ENCODE results near the gene CAPN10.

Gene CAPN10

DNA sequence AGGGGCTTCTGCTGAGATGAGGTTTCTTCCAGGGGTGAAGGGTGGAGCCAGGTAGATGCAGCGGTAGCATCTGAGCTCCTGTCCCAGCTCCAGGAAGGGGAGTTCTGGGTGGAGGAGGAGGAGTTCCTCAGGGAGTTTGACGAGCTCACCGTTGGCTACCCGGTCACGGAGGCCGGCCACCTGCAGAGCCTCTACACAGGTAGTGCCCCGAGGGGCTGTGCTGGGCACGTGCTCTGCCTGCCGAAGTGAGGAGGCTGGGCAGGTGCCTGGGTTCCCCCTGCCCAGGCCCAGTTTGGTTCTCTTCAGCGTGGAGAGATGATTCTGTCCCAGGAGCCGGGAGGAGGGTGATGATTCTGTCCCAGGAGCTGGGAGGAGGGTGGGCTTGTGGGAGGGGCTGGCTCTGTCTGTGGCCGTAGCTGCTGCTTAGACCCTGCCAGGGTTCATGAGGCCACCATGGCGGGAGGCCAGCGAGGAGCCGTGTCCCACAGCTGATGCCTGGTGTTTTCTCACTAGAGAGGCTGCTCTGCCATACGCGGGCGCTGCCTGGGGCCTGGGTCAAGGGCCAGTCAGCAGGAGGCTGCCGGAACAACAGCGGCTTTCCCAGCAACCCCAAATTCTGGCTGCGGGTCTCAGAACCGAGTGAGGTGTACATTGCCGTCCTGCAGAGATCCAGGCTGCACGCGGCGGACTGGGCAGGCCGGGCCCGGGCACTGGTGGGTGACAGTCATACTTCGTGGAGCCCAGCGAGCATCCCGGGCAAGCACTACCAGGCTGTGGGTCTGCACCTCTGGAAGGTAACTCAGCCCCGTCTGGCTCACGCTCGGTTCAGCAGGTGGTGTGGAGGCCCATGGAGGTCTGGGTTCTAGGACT lies 8.2 kb downstream of the CAPN10 start:
- H3K4me3 ChIP-seq (ENCODE audit: low read depth, low read length), result no peak overlapping the region
- TF ChIP-seq, protein P1, sequence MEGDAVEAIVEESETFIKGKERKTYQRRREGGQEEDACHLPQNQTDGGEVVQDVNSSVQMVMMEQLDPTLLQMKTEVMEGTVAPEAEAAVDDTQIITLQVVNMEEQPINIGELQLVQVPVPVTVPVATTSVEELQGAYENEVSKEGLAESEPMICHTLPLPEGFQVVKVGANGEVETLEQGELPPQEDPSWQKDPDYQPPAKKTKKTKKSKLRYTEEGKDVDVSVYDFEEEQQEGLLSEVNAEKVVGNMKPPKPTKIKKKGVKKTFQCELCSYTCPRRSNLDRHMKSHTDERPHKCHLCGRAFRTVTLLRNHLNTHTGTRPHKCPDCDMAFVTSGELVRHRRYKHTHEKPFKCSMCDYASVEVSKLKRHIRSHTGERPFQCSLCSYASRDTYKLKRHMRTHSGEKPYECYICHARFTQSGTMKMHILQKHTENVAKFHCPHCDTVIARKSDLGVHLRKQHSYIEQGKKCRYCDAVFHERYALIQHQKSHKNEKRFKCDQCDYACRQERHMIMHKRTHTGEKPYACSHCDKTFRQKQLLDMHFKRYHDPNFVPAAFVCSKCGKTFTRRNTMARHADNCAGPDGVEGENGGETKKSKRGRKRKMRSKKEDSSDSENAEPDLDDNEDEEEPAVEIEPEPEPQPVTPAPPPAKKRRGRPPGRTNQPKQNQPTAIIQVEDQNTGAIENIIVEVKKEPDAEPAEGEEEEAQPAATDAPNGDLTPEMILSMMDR (IDR thresholded peaks at IDR 0.05; ENCODE audit: low read depth, low read length), result no peak

DNA sequence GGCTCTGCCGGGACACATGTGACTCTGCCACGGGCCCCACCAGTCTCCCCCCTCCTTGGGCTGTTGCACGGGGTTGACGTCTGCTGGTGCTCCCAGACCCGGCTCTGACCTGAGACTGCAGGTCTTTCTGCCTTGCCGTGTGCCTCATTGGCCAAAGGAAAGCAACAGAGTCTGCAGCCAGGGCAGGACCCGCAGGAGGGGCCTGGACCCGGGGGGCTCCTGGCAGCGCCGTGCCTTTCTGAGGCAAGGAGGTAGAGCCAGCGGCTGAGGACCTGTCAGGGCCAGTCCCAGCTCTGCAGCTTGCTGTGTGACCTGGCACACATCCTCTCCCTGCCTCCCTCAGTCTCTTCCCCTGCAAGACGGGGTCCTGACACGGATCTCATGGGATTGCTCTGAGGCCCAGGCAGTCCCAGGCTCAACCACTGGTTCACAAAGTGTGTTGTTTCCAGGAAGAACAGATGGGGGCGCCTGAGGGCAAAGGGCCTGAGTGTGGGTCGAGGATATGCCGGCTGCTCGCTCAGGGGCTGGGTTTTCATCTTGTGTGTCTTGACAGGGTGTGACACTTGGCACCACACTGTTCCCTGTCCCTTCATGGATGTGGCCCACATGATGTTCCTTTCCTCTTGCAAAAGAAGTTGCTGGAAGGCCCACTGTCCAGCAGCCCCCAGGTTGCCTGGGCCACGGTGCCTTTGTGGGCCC lies 9.0 kb downstream of the CAPN10 start:
- no peak overlapping the region for H3K4me3 ChIP-seq (ENCODE audit: low read depth, low read length)
- TF ChIP-seq, protein P1 (IDR thresholded peaks at IDR 0.05; ENCODE audit: low read depth, low read length), result 0 out of 2 replicates have a peak, but pooled peaks have one; percentile 3

DNA sequence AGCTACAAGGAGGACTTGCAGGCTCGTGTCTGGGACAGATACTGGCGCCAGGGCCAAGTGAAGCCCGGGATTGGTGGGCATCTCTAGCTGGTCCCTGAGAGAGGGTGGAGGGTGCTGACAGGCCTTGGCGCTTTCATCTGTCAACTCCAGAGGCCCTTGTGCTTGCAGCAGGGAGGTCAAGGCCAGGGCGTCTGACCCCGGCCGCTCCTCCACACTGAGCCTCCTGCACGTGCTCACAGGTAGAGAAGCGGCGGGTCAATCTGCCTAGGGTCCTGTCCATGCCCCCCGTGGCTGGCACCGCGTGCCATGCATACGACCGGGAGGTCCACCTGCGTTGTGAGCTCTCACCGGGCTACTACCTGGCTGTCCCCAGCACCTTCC lies 9.5 kb downstream of the CAPN10 start:
- TF ChIP-seq, protein P1 (IDR thresholded peaks at IDR 0.05; ENCODE audit: low read depth, low read length), result no peak
- H3K4me3 ChIP-seq (ENCODE audit: low read depth, low read length), result no peak overlapping the region

DNA sequence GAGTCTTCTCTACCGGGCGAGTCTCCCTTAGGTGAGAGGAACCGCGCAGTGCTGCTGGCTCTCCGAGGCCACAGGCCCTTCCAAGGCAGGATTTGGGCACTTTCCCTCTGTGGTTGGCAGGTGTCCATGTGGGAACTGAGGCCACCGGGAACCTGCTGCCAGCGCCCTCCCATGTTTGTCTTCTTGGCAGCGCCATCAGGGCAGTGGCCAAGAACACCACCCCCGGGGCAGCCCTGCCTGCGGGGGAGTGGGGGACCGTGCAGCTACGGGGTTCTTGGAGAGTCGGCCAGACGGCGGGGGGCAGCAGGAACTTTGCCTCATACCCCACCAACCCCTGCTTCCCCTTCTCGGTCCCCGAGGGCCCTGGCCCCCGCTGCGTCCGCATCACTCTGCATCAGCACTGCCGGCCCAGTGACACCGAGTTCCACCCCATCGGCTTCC lies 10.0 kb downstream of the CAPN10 start:
- TF ChIP-seq, protein P1 (IDR thresholded peaks at IDR 0.05; ENCODE audit: low read depth, low read length), result no peak
- H3K4me3 ChIP-seq (ENCODE audit: low read depth, low read length), result no peak overlapping the region

DNA sequence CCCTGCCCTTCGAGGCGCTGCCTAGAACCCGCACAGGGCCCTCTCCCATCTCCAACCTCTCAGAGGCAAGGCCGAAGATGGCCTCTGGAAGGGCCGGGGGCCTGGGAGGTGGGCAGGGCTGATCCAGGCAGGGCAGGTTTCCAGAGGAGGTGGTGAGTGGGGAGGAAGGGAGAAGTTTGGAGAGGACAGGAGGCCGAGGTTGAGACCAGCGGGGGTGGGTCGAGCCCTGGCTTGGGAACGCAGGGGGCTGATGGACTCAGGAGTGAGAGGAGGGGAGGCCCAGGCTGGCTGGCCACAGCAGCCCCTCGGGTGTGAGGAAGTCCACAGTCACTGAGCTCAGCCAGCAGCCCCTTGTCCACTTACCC lies 10.5 kb downstream of the CAPN10 start:
- TF ChIP-seq, protein P1 (IDR thresholded peaks at IDR 0.05; ENCODE audit: low read depth, low read length), result no peak
- no peak overlapping the region for H3K4me3 ChIP-seq (ENCODE audit: low read depth, low read length)

DNA sequence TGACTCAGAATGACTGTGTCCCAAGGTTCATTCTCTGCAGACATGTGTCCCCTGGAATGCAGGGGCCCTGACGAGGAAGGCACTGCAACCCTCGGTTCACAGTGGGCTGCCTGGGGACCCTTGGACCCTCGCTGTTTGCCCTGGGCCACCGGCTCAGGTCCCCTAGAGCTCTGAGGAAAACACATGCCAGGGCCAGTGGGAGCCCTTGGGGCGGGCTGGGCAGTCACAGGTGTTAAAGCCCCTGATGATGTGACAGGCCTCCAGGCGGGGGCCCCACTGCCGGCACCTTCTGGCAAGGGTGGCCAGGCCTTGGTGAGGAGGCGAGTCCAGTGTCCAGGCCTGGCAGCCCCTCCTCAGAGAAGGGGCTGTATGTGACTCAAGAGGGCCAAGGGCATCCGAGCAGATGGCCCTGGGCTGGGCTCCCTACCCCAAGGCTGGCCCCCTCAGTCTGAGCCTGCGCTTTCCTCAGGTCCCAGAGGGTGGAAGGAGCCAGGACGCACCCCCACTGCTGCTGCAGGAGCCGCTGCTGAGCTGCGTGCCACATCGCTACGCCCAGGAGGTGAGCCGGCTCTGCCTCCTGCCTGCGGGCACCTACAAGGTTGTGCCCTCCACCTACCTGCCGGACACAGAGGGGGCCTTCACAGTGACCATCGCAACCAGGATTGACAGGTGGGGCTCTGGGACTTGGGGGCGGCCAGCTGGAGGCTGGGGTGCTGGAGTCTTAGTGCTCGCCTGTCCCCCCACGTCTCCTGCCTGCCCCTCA lies 11.1 kb downstream of the CAPN10 start:
- no peak overlapping the region for H3K4me3 ChIP-seq (ENCODE audit: low read depth, low read length)
- TF ChIP-seq, protein P1 (IDR thresholded peaks at IDR 0.05; ENCODE audit: low read depth, low read length), result no peak

Data from WI38 (cell line).